AG09309 (cell line): Measurements from ENCODE around the gene AGPAT4.
"Not testable (repeated sequence)": the region's sequence is repeated elsewhere in the genome, so short reads cannot be mapped to it uniquely, and the experiment has no call there.

Source experiments
- DNase-seq: peaks from one replicate; pipeline ENCODE4 v3.0.0-alpha.2; 2010; ENCODE audit warnings: low read depth
- H3K4me3 ChIP-seq: 2 replicates; pipeline ENCODE4 v1.5.1; 2011; ENCODE audit warnings: mild to moderate bottlenecking, low read depth, low read length, moderate library complexity; ENCODE audit not compliant: control insufficient read depth
- TF ChIP-seq, protein P1 (sequence below): IDR thresholded peaks from 2 replicates; pipeline ENCODE4 v1.5.1; 2011; ENCODE audit warnings: mild to moderate bottlenecking, low read depth, low read length, inconsistent platforms; ENCODE audit not compliant: insufficient read depth, control insufficient read depth; ENCODE audit errors: missing control alignments

The AGPAT4 gene

GRCh38 chr6:161127071-161127740 is 146.7 kb downstream of the AGPAT4 start:
- TF ChIP-seq, protein P1, sequence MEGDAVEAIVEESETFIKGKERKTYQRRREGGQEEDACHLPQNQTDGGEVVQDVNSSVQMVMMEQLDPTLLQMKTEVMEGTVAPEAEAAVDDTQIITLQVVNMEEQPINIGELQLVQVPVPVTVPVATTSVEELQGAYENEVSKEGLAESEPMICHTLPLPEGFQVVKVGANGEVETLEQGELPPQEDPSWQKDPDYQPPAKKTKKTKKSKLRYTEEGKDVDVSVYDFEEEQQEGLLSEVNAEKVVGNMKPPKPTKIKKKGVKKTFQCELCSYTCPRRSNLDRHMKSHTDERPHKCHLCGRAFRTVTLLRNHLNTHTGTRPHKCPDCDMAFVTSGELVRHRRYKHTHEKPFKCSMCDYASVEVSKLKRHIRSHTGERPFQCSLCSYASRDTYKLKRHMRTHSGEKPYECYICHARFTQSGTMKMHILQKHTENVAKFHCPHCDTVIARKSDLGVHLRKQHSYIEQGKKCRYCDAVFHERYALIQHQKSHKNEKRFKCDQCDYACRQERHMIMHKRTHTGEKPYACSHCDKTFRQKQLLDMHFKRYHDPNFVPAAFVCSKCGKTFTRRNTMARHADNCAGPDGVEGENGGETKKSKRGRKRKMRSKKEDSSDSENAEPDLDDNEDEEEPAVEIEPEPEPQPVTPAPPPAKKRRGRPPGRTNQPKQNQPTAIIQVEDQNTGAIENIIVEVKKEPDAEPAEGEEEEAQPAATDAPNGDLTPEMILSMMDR: no peak
- H3K4me3 ChIP-seq: no peak overlapping the region
- no peak for DNase-seq

DNA sequence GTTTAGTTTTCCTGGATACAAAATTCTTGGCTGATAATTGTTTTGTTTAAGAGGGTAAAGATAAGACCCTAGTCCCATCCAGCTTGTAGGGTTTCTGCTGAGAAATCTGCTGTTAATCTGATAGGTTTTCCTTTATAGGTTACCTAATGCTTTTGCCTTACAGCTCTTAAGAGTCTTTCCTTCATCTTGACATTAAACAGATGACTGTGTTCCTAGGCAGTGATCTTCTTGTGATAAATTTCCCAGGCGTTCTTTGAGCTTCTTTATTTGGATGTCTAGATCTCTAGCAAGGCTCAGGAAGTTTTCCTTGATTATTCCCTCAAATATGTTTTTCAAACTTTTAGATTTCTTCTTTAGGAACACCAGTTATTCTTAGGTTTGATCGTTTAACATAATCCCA is 148.3 kb downstream of the AGPAT4 start:
- no peak for DNase-seq

GRCh38 chr6:161123319-161123718 is 150.5 kb downstream of the AGPAT4 start:
- H3K4me3 ChIP-seq, DNase-seq: not testable (repeated sequence)

More for the DNA sequence above, 148.3 kb downstream of the AGPAT4 start:
- H3K4me3 ChIP-seq: no peak overlapping the region
- TF ChIP-seq, protein P1: no peak

- no peak for DNase-seq
- TF ChIP-seq, protein P1: no peak
- no peak overlapping the region for H3K4me3 ChIP-seq
These were observed 155.9 kb downstream of the AGPAT4 start for GRCh38 chr6:161117942-161118341.

GRCh38 chr6:161117308-161117707 is 156.6 kb downstream of the AGPAT4 start:
- TF ChIP-seq, protein P1: no peak
- H3K4me3 ChIP-seq: no peak overlapping the region
- no peak for DNase-seq

GRCh38 chr6:161116554-161116953 is 157.3 kb downstream of the AGPAT4 start:
- TF ChIP-seq, protein P1: no peak
- DNase-seq: no peak

DNA sequence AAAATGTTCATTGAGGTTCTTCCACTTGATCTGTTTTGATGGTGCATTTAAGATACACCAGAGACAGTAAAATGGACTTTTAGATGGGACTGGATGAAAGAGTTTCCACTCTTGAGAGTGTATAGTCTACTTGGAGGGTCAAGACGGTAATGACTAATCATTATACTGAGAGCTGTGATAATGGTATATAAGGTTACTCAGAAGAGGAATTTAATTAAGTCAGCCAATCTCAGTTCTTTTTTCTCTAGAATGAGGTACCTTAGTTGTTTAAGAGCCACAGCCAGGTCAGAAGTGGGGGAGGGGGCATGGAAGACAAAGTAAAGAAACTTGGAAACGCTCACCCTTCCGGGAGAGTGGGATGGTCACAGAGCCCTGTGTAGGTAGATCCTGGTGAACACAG is 158.4 kb downstream of the AGPAT4 start:
- TF ChIP-seq, protein P1: no peak
- DNase-seq: no peak
- no peak overlapping the region for H3K4me3 ChIP-seq

More at GRCh38 chr6:161116554-161116953, 157.3 kb downstream of the AGPAT4 start:
- H3K4me3 ChIP-seq: no peak overlapping the region
